ENCODE measurements around the gene USF2. TPM values are rescaled to one million over a fixed set of nuclear protein-coding genes. Genes with fewer than 3 reads are reported as not detected.

Gene USF2
- total RNA-seq, 1 experiment from 2014 or later = 123 TPM

DNA sequence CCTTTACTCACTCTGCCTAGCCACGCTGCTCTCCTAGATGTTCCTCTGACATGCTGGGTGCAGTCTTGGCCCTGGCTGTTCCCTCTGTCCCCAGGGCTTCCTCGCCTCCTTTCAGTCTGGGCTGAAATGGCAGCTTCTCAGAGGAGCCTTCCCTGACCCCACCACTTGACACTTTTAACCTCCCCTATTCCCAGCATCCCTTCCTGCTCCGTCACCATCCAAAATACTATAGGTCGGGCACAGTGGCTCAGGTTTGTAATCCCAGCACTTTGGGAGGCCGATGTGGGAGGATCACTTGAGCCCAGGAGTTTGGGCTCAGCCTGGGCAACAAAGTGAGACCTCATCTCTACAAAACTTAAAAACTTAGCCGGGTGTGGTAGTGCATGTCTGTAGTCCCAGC is 42.8 kb upstream of the USF2 start:
- no peak overlapping the region for H3K18ac ChIP-seq (ENCODE audit: insufficient read length, low read depth, low read length)
- H3K14ac ChIP-seq (ENCODE audit: insufficient read depth, low read length) = no peak overlapping the region
- Mint-ChIP-seq H3K4me1 (peaks cover 3 to 18% of the 10 kb centered on the region in 2 experiments), H3K4me3 (no peak overlapping the region), H3K9me3 (no peaks in the 10 kb centered on the region), H3K27ac (no peak overlapping the region), H3K27me3 (ENCODE audit: low read depth) (peaks cover 2% of the 10 kb centered on the region; the same call in 1 of the 2 replicates), H3K36me3 (ENCODE audit: insufficient read depth in 1 of 3, low read depth in 3 of 3) (no peaks in the 10 kb centered on the region; a peak in 2 of 7 replicates)
- no peak overlapping the region for H2BK15ac ChIP-seq (ENCODE audit: low read depth, low read length)
- no peak overlapping the region for H4K8ac ChIP-seq (replicated peaks; ENCODE audit: insufficient read length, low read depth, low read length)
- no peak overlapping the region for H3K9ac ChIP-seq (ENCODE audit: extremely low read depth, insufficient read length, low read length)
- H4K5ac ChIP-seq (ENCODE audit: insufficient read length, low read depth, low read length) = no peak overlapping the region
- no peak overlapping the region for H2BK12ac ChIP-seq (ENCODE audit: insufficient read length, low read depth, low read length)
- no CpG with 5 or more reads among the region's 6 CpGs for WGBS (ENCODE audit: extremely low coverage, insufficient read length, low lambda C conversion rate)
- no peaks in the 10 kb centered on the region for H3K27me3 ChIP-seq (ENCODE audit: insufficient read depth, low read length)
- H2AK5ac ChIP-seq (ENCODE audit: insufficient read length, low read length) = no peak overlapping the region
- H3K9me3 ChIP-seq (ENCODE audit: control insufficient read depth, low read depth, low read length) = no peaks in the 10 kb centered on the region
- no peaks in the 10 kb centered on the region for H4K20me1 ChIP-seq (ENCODE audit: control insufficient read depth, insufficient read depth, insufficient read length)
- no peaks in the 10 kb centered on the region for H3K79me2 ChIP-seq (ENCODE audit: insufficient read depth, low read length)
- no peak overlapping the region for H3K56ac ChIP-seq (ENCODE audit: insufficient read length, low read depth, low read length)
- no peak overlapping the region for H3K27ac ChIP-seq (ENCODE audit: insufficient read length, low read depth, low read length)
- H2BK5ac ChIP-seq (ENCODE audit: insufficient read length, low read length) = no peak overlapping the region
- H3K23me2 ChIP-seq (ENCODE audit: insufficient read length, low read depth, low read length, poor library complexity, severe bottlenecking) = no peaks in the 10 kb centered on the region
- no peak overlapping the region for H3K23ac ChIP-seq (ENCODE audit: insufficient read length, low read depth, low read length)
- no peak overlapping the region for H2AFZ ChIP-seq (ENCODE audit: low read length)
- H3K4me2 ChIP-seq (ENCODE audit: insufficient read depth, insufficient read length, low read length) = no peak overlapping the region
- no peak overlapping the region for H2BK120ac ChIP-seq (ENCODE audit: low read depth, low read length, poor library complexity, severe bottlenecking)
- TF ChIP-seq, protein P1, sequence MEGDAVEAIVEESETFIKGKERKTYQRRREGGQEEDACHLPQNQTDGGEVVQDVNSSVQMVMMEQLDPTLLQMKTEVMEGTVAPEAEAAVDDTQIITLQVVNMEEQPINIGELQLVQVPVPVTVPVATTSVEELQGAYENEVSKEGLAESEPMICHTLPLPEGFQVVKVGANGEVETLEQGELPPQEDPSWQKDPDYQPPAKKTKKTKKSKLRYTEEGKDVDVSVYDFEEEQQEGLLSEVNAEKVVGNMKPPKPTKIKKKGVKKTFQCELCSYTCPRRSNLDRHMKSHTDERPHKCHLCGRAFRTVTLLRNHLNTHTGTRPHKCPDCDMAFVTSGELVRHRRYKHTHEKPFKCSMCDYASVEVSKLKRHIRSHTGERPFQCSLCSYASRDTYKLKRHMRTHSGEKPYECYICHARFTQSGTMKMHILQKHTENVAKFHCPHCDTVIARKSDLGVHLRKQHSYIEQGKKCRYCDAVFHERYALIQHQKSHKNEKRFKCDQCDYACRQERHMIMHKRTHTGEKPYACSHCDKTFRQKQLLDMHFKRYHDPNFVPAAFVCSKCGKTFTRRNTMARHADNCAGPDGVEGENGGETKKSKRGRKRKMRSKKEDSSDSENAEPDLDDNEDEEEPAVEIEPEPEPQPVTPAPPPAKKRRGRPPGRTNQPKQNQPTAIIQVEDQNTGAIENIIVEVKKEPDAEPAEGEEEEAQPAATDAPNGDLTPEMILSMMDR (conservative IDR thresholded peaks at IDR 0.05) = no peak
- DNase-seq = no peak
- H3K79me1 ChIP-seq (ENCODE audit: insufficient read depth, low read depth, low read length, poor library complexity, severe bottlenecking) = no peaks in the 10 kb centered on the region
- no peak overlapping the region for H2BK20ac ChIP-seq (ENCODE audit: low read depth, low read length, poor library complexity, severe bottlenecking)
- H3K4ac ChIP-seq (ENCODE audit: low read depth, low read length) = no peak overlapping the region
- no peaks in the 10 kb centered on the region; the same call in 1 of the 2 replicates for H3K4me1 ChIP-seq (ENCODE audit: insufficient read depth, low read length)
- H3T11ph ChIP-seq (ENCODE audit: low read length) = no peak overlapping the region
- H4K91ac ChIP-seq (ENCODE audit: insufficient read length, low read depth, low read length) = no peak overlapping the region
